Measurements from ENCODE around the gene TNNT2.

- TF ChIP-seq CTCF (IDR thresholded peaks at IDR 0.05) = no peak
- TF ChIP-seq POLR2AphosphoS5 (IDR thresholded peaks at IDR 0.05; ENCODE audit: low read depth, low read length) = no peak
These were observed 12.2 kb downstream of the TNNT2 start for GRCh38 chr1:201365251-201365650.

Data from Panc1 (cell line).